Measurements from ENCODE around the gene HIVEP3.

DNA sequence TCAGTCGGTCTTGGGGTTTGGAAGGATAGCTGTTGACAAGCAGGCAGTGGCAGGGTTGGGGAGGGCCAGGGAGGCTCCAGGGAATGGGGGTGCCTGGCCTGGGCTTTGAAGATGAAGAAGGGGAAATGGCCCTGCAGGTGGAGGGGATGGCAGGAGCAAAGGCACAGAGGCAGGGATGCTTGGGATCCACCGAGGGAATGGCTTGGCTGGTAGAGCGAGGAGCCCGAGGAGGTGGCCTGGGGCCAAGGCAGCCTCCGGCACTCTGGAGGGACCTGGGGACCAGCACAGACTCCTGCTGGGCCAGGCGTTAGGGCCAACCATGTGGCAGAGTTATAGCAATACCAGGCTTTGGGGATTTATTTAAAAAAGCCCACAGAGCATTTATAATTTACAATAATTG lies 371.4 kb downstream of the HIVEP3 start:
- TF ChIP-seq, protein P1, sequence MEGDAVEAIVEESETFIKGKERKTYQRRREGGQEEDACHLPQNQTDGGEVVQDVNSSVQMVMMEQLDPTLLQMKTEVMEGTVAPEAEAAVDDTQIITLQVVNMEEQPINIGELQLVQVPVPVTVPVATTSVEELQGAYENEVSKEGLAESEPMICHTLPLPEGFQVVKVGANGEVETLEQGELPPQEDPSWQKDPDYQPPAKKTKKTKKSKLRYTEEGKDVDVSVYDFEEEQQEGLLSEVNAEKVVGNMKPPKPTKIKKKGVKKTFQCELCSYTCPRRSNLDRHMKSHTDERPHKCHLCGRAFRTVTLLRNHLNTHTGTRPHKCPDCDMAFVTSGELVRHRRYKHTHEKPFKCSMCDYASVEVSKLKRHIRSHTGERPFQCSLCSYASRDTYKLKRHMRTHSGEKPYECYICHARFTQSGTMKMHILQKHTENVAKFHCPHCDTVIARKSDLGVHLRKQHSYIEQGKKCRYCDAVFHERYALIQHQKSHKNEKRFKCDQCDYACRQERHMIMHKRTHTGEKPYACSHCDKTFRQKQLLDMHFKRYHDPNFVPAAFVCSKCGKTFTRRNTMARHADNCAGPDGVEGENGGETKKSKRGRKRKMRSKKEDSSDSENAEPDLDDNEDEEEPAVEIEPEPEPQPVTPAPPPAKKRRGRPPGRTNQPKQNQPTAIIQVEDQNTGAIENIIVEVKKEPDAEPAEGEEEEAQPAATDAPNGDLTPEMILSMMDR (IDR thresholded peaks at IDR 0.05) = no peak
- no peak for TF ChIP-seq EZH2 (IDR thresholded peaks at IDR 0.05; ENCODE audit: borderline replicate concordance, insufficient read depth, low read depth, low read length, poor library complexity, severe bottlenecking)
